Measurements from ENCODE around the gene TRIP4. TPM values are rescaled to one million over a fixed set of nuclear protein-coding genes. Genes with fewer than 3 reads are reported as not detected.

The TRIP4 gene
- total and polyA plus RNA-seq, 2 of the 8 experiments (the other 6 are each of a cell fraction or from before 2014, with no cell fraction given), result 6.2 to 18.9 TPM

DNA sequence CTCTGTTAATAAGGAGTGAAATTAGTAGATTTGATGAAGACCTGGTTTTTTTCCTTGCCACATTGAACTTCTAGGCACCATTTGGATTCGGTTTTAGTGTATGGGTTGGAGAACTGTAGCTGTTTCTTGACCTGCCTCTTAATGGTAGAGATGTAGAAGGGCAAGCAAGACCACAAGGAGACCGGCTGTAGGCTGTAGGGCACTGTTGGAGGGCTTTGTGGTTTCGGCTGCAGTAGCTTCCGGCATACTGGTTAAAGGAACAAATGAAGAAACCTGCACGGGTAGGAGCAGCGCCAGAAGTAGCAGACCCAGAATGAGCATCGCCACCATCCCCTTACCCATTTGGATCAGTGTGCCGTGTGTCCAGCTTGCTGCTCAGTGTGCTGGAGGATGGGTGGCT lies 14.3 kb upstream of the TRIP4 start:
- POLR2A ChIA-PET (ENCODE audit: partially characterized antibody), result interaction anchor here (0.6 to 1.1 kb wide), 2 partner anchors 46 to 436 kb away, joined by 3 read pairs; no protein-coding TSS in a partner anchor
- no peak overlapping the region for H2AK5ac ChIP-seq (ENCODE audit: low read depth, low read length)
- no peak overlapping the region for H3K56ac ChIP-seq (replicated peaks; ENCODE audit: insufficient read length, low read depth, low read length)
- H3K9ac ChIP-seq (replicated peaks in 1 of 4; ENCODE audit: extremely low read depth in 1 of 4, low read depth in 3 of 4, low read length in 3 of 4), result no peak overlapping the region
- H4K8ac ChIP-seq (ENCODE audit: extremely low read depth, insufficient read depth, low read length), result no peak overlapping the region
- no peak overlapping the region for H3K27ac ChIP-seq (ENCODE audit: low read depth, low read length)
- no peak overlapping the region for H3K4me3 ChIP-seq (ENCODE audit: extremely low read depth in 1 of 4, insufficient read depth in 2 of 4, low read depth in 3 of 4, low read length in 4 of 4)
- H4K5ac ChIP-seq (ENCODE audit: insufficient read length, low read depth, low read length), result no peak overlapping the region
- CTCF ChIA-PET (ENCODE audit: partially characterized antibody), result interaction anchor here (1.0 to 1.3 kb wide), 2 partner anchors 16 to 163 kb away, joined by 3 to 4 read pairs; no protein-coding TSS in a partner anchor
- no peaks in the 10 kb centered on the region for H4K20me1 ChIP-seq (replicated peaks in 1 of 2; ENCODE audit: control insufficient read depth in 1 of 2, insufficient read depth in 2 of 2, low read length in 2 of 2)
- H2BK15ac ChIP-seq (ENCODE audit: low read length), result no peak overlapping the region
- peaks cover 3 to 35% (median 16%) of the 10 kb centered on the region in 4 experiments; a peak in 5 of 8 replicates for H3K36me3 ChIP-seq (ENCODE audit: control insufficient read depth in 2 of 4, insufficient read depth in 4 of 4, low read length in 3 of 4)
- H2BK12ac ChIP-seq (ENCODE audit: low read depth, low read length), result no peak overlapping the region
- no peak overlapping the region for H2AFZ ChIP-seq (ENCODE audit: low read length)
- H3K4me2 ChIP-seq (ENCODE audit: insufficient read depth in 1 of 2, low read depth in 2 of 2, low read length in 2 of 2), result no peak overlapping the region
- no peak for FAIRE-seq
- H4K91ac ChIP-seq (replicated peaks; ENCODE audit: insufficient read length, low read length), result no peak overlapping the region
- H2BK120ac ChIP-seq (replicated peaks; ENCODE audit: low read depth, low read length), result no peak overlapping the region
- H3K79me1 ChIP-seq (ENCODE audit: low read depth, low read length), result no peaks in the 10 kb centered on the region
- H2BK20ac ChIP-seq (ENCODE audit: low read length), result no peak overlapping the region
- H3K23me2 ChIP-seq (ENCODE audit: low read depth, low read length), result no peaks in the 10 kb centered on the region
- no peaks in the 10 kb centered on the region for H3K9me3 ChIP-seq (ENCODE audit: insufficient read depth in 2 of 2, low read depth in 1 of 2, low read length in 1 of 2)
- TF ChIP-seq RBBP5 (IDR thresholded peaks at IDR 0.05; ENCODE audit: borderline replicate concordance, low read depth, low read length) (no peak), MAFK (IDR thresholded peaks at IDR 0.05; ENCODE audit: low read depth, low read length) (no peak), JUN (IDR thresholded peaks at IDR 0.05; ENCODE audit: low read depth, low read length) (no peak), SP4 (IDR thresholded peaks at IDR 0.05; ENCODE audit: low read length) (no peak), ZNF274 (IDR thresholded peaks at IDR 0.05; ENCODE audit: borderline replicate concordance, extremely low read depth, low read length) (no peak), RNF2 (IDR thresholded peaks at IDR 0.05; ENCODE audit: borderline replicate concordance, low read depth, low read length, missing control alignments, poor library complexity, severe bottlenecking) (no peak), SUZ12 (IDR thresholded peaks at IDR 0.05; ENCODE audit: low read length) (no peak), SAP30 (IDR thresholded peaks at IDR 0.05; ENCODE audit: insufficient read depth, insufficient replicate concordance, low read length) (no peak), YY1 (IDR thresholded peaks at IDR 0.05; ENCODE audit: low read depth, low read length) (no peak), NRF1 (IDR thresholded peaks at IDR 0.05; ENCODE audit: low read depth, low read length) (no peak), CBX5 (IDR thresholded peaks at IDR 0.05; ENCODE audit: low read depth, low read length) (no peak), TAF7 (optimal IDR thresholded peaks at IDR 0.05; ENCODE audit: borderline replicate concordance, low read depth, low read length) (no peak)
- H3K18ac ChIP-seq (ENCODE audit: extremely low read depth, low read length), result no peak overlapping the region
- peaks cover 0 to 3% of the 10 kb centered on the region in 2 experiments; a peak in 1 of 4 replicates for H3K79me2 ChIP-seq (ENCODE audit: control insufficient read depth in 1 of 2, insufficient read depth in 2 of 2, low read length in 2 of 2)
- H3K27me3 ChIP-seq (replicated peaks in 1 of 4; ENCODE audit: control insufficient read depth in 3 of 4, extremely low read depth in 1 of 4, insufficient read depth in 3 of 4, low read length in 3 of 4), result no peaks in the 10 kb centered on the region
- H3K14ac ChIP-seq (ENCODE audit: insufficient read length), result no peak overlapping the region
- WGBS, 2 experiments (ENCODE audit: extremely low coverage in 1 of 2, insufficient coverage in 1 of 2, insufficient read length in 1 of 2, insufficient replicate concordance in 2 of 2, low coverage in 1 of 2, low lambda C conversion rate in 2 of 2, missing lambda C conversion rate in 1 of 2), result 96% methylated on average over 8 of the region's 8 CpGs; no CpG with 5 or more reads in 1 of the 2 experiments
- H3K4ac ChIP-seq (replicated peaks; ENCODE audit: insufficient read length, low read depth, low read length), result no peak overlapping the region
- H3K4me1 ChIP-seq (replicated peaks in 1 of 4; ENCODE audit: control insufficient read depth in 3 of 4, insufficient read depth in 4 of 4, low read length in 3 of 4), result no peaks in the 10 kb centered on the region
- no peak overlapping the region for H3K23ac ChIP-seq (ENCODE audit: insufficient read length)
- no peak overlapping the region for H2BK5ac ChIP-seq (ENCODE audit: low read depth, low read length)
- DNase-seq (ENCODE audit: low read depth in 1 of 2, low spot score in 2 of 2), result no peak
